ENCODE measurements around the gene ONECUT1. TPM values are rescaled to one million over a fixed set of nuclear protein-coding genes. Genes with fewer than 3 reads are reported as not detected.

Gene ONECUT1
- total and polyA plus RNA-seq, 2 of the 8 experiments (the other 6 are each of a cell fraction or from before 2014, with no cell fraction given) = 0.65 to 6.4 TPM

DNA sequence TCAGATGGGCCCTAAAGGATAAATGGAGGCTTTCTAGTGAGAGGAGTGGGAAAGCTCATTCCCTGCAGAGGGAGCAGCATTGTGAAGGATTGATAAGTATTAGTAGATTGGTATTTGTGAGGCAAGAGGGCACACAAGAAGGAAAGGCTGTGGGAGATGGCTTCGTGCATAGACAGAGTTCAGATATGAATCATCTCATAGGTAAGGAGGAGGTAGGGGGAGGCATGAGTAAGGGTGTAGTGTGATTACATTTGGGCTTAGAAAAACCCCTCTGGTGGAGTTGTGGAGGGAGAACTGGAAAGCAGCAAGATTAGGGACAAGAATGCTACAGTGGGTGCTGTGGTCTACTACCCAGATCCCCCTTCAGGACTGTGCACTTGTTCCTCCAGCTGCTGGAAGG lies 29.6 kb downstream of the ONECUT1 start:
- no peak overlapping the region for H2BK20ac ChIP-seq (ENCODE audit: low read length)
- no peak overlapping the region for H3K14ac ChIP-seq (ENCODE audit: insufficient read length)
- no peaks in the 10 kb centered on the region for H3K23me2 ChIP-seq (ENCODE audit: low read depth, low read length)
- H3K4me1 ChIP-seq (replicated peaks in 1 of 4; ENCODE audit: control insufficient read depth in 3 of 4, insufficient read depth in 4 of 4, low read length in 3 of 4) = no peaks in the 10 kb centered on the region
- H3K9ac ChIP-seq (replicated peaks in 1 of 4; ENCODE audit: extremely low read depth in 1 of 4, low read depth in 3 of 4, low read length in 3 of 4) = no peak overlapping the region
- no peak overlapping the region for H3K18ac ChIP-seq (ENCODE audit: extremely low read depth, low read length)
- H2BK120ac ChIP-seq (replicated peaks; ENCODE audit: low read depth, low read length) = no peak overlapping the region
- no peak overlapping the region for H4K8ac ChIP-seq (ENCODE audit: extremely low read depth, insufficient read depth, low read length)
- no peak overlapping the region for H3K4me2 ChIP-seq (ENCODE audit: insufficient read depth in 1 of 2, low read depth in 2 of 2, low read length in 2 of 2)
- no peaks in the 10 kb centered on the region for H3K79me2 ChIP-seq (ENCODE audit: control insufficient read depth in 1 of 2, insufficient read depth in 2 of 2, low read length in 2 of 2)
- H2AK5ac ChIP-seq (ENCODE audit: low read depth, low read length) = no peak overlapping the region
- ChIA-PET POLR2A (ENCODE audit: partially characterized antibody) (no interaction called here), CTCF (ENCODE audit: partially characterized antibody) (interaction anchor here (0.7 to 0.8 kb wide), 2 partner anchors 13 to 323 kb away, joined by 3 read pairs; no protein-coding TSS in a partner anchor)
- H2AFZ ChIP-seq (ENCODE audit: low read length) = no peak overlapping the region
- no peak overlapping the region for H2BK5ac ChIP-seq (ENCODE audit: low read depth, low read length)
- H3K9me3 ChIP-seq (ENCODE audit: insufficient read depth in 2 of 2, low read depth in 1 of 2, low read length in 1 of 2) = no peaks in the 10 kb centered on the region
- H3K4me3 ChIP-seq (ENCODE audit: extremely low read depth in 1 of 4, insufficient read depth in 2 of 4, low read depth in 3 of 4, low read length in 4 of 4) = no peak overlapping the region
- H2BK12ac ChIP-seq (ENCODE audit: low read depth, low read length) = no peak overlapping the region
- H3K27ac ChIP-seq (ENCODE audit: low read depth, low read length) = no peak overlapping the region
- no peak overlapping the region for H3K56ac ChIP-seq (replicated peaks; ENCODE audit: insufficient read length, low read depth, low read length)
- no peak overlapping the region for H3K4ac ChIP-seq (replicated peaks; ENCODE audit: insufficient read length, low read depth, low read length)
- H3K23ac ChIP-seq (ENCODE audit: insufficient read length) = no peak overlapping the region
- peaks cover 0 to 5% (median 0%) of the 10 kb centered on the region in 4 experiments; a peak in 1 of 8 replicates for H3K36me3 ChIP-seq (ENCODE audit: control insufficient read depth in 2 of 4, insufficient read depth in 4 of 4, low read length in 3 of 4)
- 74% methylated on average over 1 of the region's 1 CpG; no CpG with 5 or more reads in 1 of the 2 experiments for WGBS, 2 experiments (ENCODE audit: extremely low coverage in 1 of 2, insufficient coverage in 1 of 2, insufficient read length in 1 of 2, insufficient replicate concordance in 2 of 2, low coverage in 1 of 2, low lambda C conversion rate in 2 of 2, missing lambda C conversion rate in 1 of 2)
- FAIRE-seq (no peak), DNase-seq (ENCODE audit: low read depth in 1 of 2, low spot score in 2 of 2) (no peak)
- H4K20me1 ChIP-seq (replicated peaks in 1 of 2; ENCODE audit: control insufficient read depth in 1 of 2, insufficient read depth in 2 of 2, low read length in 2 of 2) = no peaks in the 10 kb centered on the region
- H4K91ac ChIP-seq (replicated peaks; ENCODE audit: insufficient read length, low read length) = no peak overlapping the region
- H3K27me3 ChIP-seq (replicated peaks in 1 of 4; ENCODE audit: control insufficient read depth in 3 of 4, extremely low read depth in 1 of 4, insufficient read depth in 3 of 4, low read length in 3 of 4) = no peaks in the 10 kb centered on the region
- H3K79me1 ChIP-seq (ENCODE audit: low read depth, low read length) = no peaks in the 10 kb centered on the region
- no peak overlapping the region for H4K5ac ChIP-seq (ENCODE audit: insufficient read length, low read depth, low read length)
- 0 out of 2 replicates have a peak overlapping the region, but pooled peaks have one; percentile 36 for H2BK15ac ChIP-seq (ENCODE audit: low read length)
- TF ChIP-seq SRF (IDR thresholded peaks at IDR 0.05; ENCODE audit: low read depth, low read length) (no peak), CTBP2 (IDR thresholded peaks at IDR 0.05; ENCODE audit: borderline replicate concordance, insufficient read depth, insufficient read length, low read length) (no peak), KDM5A (IDR thresholded peaks at IDR 0.05; ENCODE audit: low read length) (no peak), PHF8 (conservative IDR thresholded peaks at IDR 0.05; ENCODE audit: low read depth, low read length) (no peak), CBX5 (IDR thresholded peaks at IDR 0.05; ENCODE audit: low read depth, low read length) (no peak), ZNF274 (IDR thresholded peaks at IDR 0.05; ENCODE audit: borderline replicate concordance, extremely low read depth, low read length) (no peak), TBP (IDR thresholded peaks at IDR 0.05; ENCODE audit: low read depth, low read length) (no peak), KDM4A (IDR thresholded peaks at IDR 0.05; ENCODE audit: low read depth, low read length, severe bottlenecking) (no peak), RBBP5 (IDR thresholded peaks at IDR 0.05; ENCODE audit: borderline replicate concordance, low read depth, low read length) (no peak), EZH2 (IDR thresholded peaks at IDR 0.05; ENCODE audit: low read depth, low read length, severe bottlenecking) (no peak), HDAC6 (IDR thresholded peaks at IDR 0.05; ENCODE audit: low read depth, low read length) (no peak), HDAC2 (IDR thresholded peaks at IDR 0.05; ENCODE audit: borderline replicate concordance in 1 of 2, low read depth in 2 of 2, low read length in 2 of 2) (no peak), JUN (IDR thresholded peaks at IDR 0.05; ENCODE audit: low read depth, low read length) (no peak)
- TF ChIP-seq, protein P1, sequence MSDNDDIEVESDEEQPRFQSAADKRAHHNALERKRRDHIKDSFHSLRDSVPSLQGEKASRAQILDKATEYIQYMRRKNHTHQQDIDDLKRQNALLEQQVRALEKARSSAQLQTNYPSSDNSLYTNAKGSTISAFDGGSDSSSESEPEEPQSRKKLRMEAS (IDR thresholded peaks at IDR 0.05) = no peak
